Stimulated activated CD8-positive, alpha-beta memory T cell treated with anti-CD3 and anti-CD28 coated beads, Interleukin-15, amount 100 ng/mL, for 4 hours (primary cell): ENCODE measurements around the gene NTF3.

Source experiments
- DNase-seq, 2 donors: peaks; one replicate each; pipeline ENCODE4 v3.0.0-alpha.2; 2020; ENCODE audit warnings: low read depth in 2 of 2

Gene NTF3

DNA sequence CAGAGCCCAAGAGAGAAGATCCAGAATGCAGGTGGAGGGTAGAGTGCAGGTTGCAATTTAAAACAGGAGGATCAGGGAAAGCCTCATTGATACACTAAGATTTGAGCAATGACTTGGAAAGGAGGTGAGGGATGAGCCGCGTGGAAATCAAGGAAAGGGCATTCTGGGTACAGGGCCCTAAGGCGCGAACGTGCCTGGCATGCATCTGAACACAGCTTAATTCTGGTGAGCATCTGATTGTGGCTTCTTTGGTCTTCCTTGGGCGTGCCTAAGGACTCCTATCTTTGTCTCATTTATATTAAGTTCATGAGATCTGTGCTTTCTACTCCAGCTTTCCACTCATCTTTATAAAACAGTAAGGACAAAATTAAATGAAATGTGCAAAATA, 79.3 kb downstream of the NTF3 start:
- DNase-seq: no peak

DNA sequence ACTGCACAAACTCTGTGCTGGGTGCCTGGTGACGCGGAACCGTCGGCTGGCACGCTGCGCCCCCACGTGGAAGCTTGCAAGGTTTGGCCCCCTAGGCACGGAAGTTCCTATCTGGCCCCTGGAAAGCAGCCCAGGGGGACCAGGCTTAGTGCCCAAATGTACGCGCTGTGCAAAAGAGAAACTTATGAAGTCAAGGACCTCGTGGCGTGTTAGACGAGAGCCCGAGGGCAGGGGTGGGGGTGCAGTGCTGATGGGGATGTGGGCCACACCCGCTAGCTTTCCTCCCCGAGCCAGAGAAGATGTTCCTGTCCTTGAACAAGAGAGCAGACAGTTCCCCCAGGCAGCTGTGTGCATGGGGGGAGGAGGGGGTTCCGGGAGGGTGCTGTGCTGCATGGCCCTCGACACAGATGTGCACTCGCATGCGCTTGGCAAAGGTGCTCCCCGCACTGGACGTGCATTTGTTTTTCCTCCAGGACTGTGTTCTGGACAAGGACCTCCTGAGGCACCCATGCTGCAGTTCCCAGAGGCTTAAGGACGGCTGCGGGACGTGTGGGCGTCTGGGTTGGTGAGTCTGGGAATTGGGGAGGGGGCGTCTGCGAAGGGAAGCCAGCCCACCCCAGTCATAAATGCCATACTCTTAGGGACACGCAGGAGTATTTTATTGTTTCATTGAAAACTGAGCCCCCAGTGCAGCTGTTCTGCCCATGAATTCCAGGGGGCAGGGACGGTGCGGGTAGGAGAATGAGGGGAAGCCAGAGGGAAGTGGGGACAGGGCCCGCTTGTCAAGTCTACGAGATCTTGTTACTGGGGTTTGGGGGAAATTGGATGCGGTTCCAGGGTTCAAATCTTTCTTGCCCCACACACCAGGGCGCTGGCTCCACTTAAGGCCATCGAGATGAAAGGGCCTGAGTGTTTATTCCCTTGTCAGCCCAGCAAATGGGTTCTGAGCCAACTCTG, 80.0 kb downstream of the NTF3 start:
- DNase-seq: no peak

DNA sequence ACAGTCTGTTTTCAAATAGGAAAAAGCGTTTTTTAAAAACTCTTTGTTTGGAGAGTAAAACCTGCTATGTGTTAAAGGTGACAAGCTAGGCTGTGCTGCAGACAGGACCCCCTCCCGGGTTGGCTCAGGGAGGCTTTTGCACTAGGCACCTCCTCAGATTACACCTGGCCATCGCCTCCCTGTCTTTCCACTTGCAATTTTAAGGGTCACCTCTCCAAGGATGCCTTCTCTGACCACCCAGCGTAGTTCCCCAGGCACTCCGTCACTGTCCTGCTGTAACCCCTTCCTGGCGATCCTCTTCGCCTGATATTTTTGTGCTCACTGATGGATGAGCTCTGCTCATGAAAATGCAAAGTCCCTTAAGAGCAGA, 80.7 kb downstream of the NTF3 start:
- DNase-seq: no peak

DNA sequence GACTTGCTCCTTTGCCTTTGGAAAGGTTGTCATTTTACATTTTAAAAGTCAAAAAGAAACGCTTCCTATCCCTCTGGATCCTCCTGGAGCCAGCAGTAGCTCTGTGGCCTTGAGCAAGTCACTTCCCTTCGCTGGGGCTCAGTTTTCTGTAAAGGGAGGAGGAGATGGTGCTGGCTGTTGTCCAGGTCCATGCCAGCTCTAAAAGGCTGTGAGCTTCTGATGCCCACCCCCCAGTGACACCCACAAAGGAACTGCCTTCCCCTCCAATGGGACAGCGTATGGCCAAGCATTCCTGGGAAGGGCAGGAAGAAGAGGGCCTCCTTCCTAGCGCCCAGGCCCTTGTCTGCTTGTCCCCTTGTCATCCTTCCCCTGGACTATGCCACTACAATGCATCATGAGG, 81.5 kb downstream of the NTF3 start:
- no peak for DNase-seq

DNA sequence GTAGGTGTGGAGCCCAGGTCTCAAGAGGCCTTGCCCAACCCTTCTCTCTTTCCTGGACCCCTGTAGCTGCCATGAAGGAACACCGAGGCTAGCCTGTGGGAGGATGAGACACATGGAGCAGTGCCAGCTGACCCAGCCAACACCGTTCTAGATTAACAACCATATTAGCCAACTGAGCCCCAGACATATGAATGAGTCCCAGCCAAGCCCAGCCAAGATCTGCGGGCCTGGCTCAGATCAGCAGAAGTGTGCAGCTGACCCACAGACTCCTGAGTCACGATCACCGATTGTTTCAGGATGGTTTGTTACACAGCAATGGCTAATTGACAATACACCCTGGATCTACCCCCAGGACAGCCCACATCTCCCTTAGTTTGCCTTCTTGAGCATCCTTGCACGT, 82.1 kb downstream of the NTF3 start:
- DNase-seq: no peak

DNA sequence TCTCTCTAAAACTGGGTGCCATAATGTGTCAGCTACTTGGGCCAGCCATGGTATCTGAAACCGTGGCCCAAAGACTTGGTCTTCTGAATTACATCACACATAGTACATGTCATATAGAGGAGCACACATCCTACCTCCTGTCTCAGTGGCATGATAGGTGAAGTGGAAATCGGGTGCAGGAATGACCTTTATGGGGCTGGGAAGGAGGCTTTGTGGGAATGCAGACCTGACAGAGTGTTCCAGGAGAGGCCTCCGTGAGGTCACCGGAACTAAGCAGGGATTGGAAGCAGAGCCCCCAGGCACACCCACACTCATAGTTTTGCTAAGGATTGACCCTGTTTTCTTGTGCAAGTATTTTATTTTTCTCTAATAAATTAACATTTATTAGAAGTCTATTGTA, 82.6 kb downstream of the NTF3 start:
- DNase-seq: no peak

DNA sequence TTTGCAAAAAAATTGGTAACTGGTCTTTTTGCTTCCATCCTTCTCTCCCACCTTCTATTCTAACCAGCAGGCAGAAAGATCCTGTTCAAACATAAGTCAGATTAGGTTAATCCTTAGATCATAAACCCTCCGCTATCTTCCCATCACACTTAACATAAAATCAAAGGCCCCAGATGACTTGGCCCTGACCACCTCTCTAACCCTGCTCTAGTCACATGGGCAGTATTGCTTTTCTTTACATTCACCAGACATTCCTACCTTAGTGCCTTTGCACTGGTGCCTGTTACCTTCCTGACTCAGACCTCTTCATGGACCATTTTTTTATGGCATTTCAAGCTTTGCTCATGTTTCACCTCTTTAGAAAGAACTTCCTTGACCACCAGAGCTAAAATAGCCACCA, 83.5 kb downstream of the NTF3 start:
- DNase-seq: no peak

DNA sequence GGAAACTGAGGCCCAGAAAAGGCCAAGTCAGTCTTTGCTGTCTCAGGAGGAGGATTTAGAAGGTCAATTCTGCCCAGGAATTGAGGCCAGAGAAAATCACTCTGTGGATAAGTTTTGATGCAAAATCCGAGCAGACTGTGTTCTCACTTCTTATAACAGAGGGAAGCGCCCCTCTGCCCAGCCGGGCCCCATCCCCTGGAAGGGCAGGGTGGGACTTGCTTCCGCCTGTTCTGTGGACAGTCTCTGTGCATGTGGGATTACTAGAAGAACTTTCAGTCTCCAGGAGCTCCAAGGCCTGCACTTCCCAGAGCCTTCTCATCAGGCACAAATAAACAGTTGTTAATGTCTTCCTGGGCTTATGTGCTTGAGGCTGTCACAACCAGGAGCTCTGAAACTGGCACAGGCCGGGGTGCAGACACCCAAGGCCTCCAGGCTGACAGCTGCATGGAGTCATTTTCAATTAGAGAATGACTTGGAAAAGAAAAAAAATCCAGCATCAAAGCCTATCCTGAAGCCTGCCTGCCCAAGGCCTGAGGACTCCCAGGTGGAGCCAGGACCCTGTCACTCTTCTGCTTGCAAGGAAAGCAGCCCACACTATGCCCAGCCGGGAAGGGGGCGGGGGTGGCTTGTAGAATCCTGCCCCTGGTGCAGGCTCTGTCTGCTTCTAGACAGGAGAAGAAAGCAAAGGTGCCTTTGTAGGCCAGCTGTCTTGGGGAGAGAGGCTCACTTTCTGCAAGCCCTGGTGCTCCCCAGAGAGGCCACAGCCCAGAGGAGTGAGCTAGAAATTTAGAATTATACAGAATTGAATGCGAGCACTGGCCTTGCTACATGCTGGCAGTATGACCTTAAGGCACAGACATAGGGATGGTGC, 84.7 kb downstream of the NTF3 start:
- no peak for DNase-seq

DNA sequence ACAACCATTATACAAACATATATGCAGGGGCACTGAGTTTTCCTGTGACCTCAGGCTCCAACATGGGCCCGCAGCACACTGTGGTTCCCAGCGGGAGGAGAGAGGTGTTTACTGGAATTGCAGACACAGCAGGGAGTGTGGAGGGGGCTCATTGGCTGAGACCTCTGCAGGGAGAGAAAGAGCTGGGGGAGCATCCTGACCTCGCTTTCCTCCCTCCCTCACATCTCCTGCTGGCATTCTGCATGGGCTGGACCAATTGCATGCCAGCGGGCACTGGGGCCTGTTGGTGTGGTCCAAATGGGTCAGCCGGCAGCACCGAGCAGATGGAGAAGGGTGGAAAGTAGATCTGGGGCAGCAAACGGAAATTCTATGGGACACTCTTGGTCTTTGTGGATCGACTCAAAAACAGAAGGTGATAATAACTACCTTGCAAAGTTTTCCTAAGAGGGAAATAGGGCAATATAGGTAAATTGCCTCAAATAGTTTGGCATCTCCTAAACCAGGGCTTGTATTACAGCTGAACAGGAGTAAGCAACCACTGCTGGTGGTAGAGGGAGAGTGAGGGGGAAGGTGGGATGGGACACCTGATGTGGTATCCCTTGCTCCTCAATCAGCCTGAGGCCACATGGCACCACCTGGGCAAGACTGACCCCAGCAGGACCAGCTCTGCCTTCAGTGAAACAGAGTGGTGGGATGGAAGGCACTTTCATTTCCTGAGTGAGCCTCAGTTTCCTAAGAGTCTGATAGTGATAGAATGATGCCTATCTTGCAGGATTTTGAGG, 86.9 kb downstream of the NTF3 start:
- no peak for DNase-seq

DNA sequence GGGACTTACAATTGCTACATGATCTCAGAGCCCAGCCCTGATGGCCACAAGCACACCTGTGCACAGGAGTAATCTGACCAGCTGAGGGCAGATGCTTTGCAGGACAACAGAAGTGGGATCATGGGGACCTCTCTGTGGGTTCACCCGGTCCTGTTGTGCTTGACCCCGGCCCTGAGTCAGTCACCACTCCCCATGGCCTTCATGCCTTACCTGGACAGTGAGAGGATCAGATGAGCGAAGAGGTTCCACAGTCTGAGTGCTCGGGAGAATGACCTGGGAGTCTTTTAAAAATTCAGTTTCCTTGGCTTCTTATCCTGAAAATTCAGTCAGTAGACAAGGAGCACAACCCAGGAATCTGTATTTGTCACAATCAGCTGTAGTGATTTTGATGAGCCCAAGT, 88.1 kb downstream of the NTF3 start:
- no peak for DNase-seq

DNA sequence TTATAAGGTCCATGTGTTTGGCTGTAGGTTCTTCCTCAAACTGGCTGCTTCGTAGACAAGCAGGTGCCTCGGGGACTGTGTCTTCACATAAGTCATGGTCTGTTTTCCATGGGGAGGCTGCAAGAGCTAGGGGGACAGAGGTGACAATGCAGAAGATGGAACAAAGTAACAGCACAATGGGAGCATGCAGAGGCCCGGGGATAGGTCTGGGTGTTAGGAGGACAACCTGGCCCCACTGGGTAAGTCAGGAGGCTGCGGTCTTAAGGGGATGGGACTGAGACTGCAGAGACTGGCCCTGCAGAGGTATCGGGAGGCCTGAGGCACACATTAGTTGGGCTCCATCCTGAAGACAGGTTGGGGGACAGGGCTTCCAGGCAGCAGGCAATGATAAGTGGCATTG, 88.9 kb downstream of the NTF3 start:
- DNase-seq: no peak

DNA sequence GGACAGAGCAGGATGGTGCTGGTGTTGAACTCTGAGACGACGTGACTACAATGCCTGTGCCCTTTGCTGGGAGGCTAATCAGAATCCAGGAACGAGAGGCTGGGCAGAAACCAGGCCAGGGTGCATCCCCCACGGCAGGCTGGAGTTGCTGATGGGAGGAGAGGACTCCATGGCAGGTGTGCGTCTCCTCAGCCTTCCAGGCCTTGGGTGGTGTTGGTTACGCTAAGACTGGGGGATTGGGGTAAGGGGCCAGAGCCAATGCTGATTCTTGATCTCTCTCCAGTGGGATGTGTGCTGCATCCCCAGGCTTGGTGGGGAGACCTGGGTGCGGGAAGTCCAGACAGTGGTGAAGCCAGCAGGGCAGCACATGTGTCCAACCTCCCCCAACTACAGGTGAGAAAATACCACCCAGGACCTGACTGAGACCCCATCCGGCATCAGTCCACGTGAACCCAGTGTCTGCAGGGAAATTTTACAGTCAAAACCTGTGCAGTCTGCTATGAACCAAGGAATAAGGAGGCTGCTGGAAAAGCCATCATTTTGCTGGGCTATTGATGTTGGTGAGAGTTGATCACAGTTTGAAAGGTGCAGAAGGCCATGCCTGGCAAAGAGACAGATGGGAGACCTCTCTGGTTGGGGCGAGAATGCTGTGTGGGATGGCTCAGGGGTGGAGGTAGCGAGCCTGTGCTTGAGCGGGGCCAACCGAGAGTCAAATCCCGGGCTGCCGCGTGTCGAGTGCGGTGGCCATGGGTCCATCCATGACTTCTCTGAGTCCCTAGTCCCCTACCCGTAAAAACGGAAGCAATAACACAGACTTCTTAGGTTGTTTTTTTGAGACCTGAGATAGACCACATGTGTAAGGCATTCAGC, 89.8 kb downstream of the NTF3 start:
- DNase-seq: no peak

DNA sequence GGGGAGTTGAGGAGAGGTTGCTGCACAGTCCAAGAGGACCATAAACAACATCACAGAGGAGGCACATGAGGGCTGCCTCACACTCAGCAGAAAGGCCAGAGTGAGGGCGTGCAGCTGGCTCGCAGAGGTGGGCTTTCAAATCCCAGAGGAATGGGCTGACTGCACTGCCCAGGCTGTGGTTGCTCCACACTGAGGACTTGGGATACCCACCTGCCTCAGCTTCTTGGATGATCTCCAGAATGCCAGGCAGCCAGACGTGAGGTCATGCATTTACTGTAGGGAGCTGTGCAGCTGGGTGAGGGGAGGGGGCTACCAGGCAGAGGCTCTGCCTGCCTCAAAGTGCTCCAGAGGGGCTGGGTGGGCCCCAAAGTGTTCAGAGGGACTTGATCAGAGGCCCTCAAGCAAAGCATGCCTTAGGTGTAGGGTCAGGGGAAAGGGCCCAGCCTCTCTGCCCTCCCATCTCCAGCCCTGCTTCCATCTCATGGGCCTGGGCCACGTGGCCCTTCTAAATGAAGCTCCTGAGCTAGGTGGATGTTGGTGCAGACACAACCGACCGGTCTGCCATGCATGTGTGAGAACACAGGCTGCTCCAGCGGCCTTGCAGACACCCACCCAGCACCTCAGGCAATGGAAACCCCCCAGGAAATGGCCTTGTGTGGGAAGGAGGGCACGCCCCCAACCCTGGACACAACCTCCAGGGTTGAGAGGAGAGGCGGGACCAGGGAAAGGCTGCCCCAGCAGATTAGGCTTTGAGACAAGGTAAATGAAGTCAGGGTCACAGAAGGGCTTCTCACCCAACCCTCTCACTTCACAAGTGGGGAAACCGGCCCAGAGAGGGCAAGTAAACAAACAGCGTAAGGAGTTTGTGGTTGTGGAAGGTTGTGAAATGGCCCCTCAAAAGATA, 90.8 kb downstream of the NTF3 start:
- no peak for DNase-seq

DNA sequence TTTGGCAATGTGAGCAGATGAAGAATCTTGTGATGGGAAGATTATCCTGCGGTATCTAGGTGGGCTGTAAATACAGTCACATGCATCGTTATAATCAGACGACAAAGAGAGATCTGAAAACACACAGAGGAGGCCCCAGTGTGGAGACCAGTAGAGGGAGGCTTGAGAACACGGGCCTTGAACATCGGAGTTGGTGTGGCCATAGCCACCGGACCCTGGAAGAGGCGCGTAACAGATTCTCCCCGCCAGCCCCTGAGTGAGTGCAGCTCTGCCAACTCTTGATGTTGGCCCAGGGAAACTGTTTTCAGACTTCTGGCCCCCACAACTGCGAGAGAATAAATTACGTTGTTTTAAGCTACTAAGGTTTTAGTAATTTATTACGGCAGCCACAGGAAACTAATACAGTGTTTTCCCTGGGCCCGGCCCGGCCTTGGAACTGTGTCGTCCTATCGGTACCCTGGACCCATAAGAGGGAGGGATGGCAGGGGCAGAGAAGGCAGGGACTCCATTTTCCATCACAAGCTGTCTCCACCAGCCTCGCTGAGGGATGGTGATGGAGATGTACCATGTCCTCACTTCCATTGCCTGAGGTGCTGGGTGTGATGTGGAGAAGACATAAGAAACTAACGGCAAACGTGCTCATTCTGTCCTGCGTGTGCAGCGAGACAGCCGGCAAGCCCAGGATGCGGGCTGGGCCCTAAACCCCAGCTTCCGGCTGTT, 91.6 kb downstream of the NTF3 start:
- DNase-seq: no peak

DNA sequence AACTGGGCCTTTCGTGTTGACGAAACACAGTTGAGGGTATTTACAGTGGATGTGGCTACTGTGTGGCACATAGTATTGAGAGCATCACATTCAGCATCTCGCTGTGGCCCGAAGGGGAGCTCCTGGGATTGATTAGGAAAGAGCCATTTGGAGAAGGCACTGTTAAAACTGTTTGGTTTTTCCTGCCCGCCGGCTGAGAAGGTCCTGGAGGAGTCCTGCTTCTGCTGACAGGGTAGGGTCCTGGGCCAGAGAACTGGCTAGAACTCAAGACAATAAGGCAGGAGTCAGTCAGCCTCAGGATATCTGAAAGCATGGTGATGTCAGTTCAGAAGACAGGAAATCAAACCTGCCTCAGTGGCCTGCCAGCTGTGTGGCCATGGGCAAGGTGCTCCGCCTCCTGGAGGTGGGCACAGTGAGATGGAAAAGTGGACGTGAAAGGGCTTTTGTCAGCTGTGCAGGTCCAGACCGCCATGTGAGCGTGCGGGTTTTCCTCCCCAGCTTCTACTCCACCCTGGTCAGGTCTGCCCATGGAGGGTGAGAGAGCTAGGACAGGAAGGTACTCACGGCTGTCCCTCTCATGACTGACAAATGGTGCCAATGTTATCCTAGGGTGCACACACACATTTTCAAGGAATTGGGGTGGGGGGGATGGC, 92.3 kb downstream of the NTF3 start:
- DNase-seq: no peak

DNA sequence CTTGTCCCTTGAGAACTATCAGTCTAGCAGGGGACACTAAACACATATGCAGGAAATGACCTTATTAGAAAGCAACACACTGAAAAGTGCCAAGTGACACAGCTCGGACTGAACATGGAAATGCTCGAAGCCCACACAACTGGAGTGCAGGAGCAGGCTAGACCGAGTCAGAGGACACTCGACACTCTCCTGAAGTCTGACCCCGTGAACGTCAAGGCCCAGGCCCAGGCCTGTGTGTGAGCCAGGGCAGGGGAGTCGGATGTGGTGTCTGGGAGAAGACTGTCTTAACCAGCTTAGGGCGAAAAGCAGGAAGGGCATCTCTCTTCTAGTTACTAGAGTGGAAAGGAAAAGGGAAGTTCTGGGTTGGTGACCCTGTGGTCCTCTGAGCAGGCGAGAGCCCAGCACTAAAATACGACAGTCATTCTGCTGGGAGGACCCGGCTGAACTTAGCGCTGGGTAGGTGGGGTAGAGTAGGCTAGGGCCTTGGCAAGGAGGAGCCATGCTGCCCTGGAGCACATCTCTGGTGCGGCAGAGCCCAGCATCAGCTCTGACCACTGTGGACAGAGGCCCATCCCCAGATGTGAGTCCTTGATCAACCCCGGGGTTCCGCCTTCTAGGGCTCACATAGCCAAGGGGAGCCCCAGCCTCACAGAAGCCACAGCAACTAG, 93.0 kb downstream of the NTF3 start:
- no peak for DNase-seq

DNA sequence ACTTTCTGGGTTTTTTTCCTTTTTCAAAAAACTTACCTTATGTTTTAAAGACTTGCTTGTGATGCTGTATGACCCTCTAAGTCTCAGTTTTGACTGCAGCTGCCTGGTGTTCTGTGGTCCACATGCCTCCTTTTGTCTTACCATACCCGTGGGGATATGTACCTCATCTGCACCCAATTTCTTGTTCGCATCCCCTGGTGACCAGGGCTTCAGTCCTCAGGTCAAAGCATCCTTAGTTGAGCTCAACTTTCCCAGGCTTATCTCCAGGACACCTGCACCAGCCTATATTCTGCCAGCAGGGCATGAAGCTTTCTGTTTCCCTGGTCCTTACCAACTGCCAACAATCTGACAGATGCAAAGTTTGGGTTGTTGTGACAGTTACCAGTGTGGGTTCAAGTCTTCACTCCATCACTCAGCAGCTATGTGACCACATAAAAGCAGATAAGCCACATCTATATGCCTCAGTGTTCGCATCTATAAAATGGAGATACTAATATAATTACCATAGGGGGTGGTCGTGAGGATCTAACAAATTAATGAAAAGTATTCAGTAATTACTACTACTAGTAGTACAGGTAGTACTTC, 94.0 kb downstream of the NTF3 start:
- DNase-seq: no peak

DNA sequence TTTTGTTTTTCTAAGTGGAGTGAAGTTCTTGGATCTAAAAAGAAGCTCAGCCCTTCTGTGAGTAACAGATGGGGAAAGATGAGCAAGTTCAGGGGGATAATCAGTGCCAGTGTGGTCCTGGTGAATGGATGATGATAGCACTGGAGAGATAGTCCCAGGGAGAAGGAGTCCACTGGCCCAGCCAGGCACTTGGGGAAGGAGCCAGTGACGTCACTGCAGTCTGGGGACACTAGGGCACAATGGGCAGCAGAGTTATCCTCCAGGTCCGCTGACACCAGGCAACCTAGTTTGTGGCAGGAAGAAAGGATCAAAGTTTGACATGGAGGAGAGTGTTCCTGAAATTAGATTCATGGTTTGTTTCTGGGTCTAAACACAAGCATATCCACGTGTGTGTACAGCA, 101.5 kb downstream of the NTF3 start:
- no peak for DNase-seq
